GM21529 (cell line): Measurements from ENCODE around the gene AMBN.
A peak's percentile ranks its signal among the peaks of the same experiment; 100 is the strongest.
"Not testable (repeated sequence)": the region's sequence is repeated elsewhere in the genome, so short reads cannot be mapped to it uniquely, and the experiment has no call there.

Experiments used
- ATAC-seq: cut with Tn5 transposase; IDR thresholded peaks from one replicate; pipeline ENCODE4 v1.9.1; 2021; ENCODE audit not compliant: unreplicated experiment

AMBN gene

GRCh38 chr4:70607334-70607853 is 15.3 kb downstream of the AMBN start:
- no peak for ATAC-seq

GRCh38 chr4:70608324-70608723 is 16.3 kb downstream of the AMBN start:
- no peak for ATAC-seq

GRCh38 chr4:70613306-70614183 is 21.5 kb downstream of the AMBN start:
- peak; percentile 59 for ATAC-seq

- no peak for ATAC-seq
Observed at GRCh38 chr4:70614184-70614555, 22.1 kb downstream of the AMBN start.

- ATAC-seq, result no peak
Observed at GRCh38 chr4:70619288-70619687, 27.2 kb downstream of the AMBN start.

GRCh38 chr4:70619778-70620177 is 27.7 kb downstream of the AMBN start:
- no peak for ATAC-seq

GRCh38 chr4:70623323-70623722 is 31.3 kb downstream of the AMBN start:
- no peak for ATAC-seq

- ATAC-seq, result no peak
Observed at GRCh38 chr4:70624226-70624793, 32.3 kb downstream of the AMBN start.

- no peak for ATAC-seq
Observed at GRCh38 chr4:70627620-70628019, 35.6 kb downstream of the AMBN start.

- ATAC-seq, result no peak
Observed at GRCh38 chr4:70628444-70628843, 36.4 kb downstream of the AMBN start, which contains the start of gene ENAM. Gene ENAM (plus strand): TSS chr4:70628744. CDS start chr4:70629501, 757 bp downstream.

- ATAC-seq, result peak; percentile 64
Observed at GRCh38 chr4:70629469-70630090, 37.5 kb downstream of the AMBN start.

- no peak for ATAC-seq
Observed at GRCh38 chr4:70630162-70630561, 38.1 kb downstream of the AMBN start.

- ATAC-seq, result no peak
Observed at GRCh38 chr4:70632028-70632427, 40.0 kb downstream of the AMBN start.

- no peak for ATAC-seq
Observed at GRCh38 chr4:70634482-70634881, 42.4 kb downstream of the AMBN start.

- ATAC-seq, result no peak
Observed at GRCh38 chr4:70637239-70637913, 45.3 kb downstream of the AMBN start.

- ATAC-seq, result peak; percentile 61
Observed at GRCh38 chr4:70640192-70640591, 48.1 kb downstream of the AMBN start.

- ATAC-seq, result not testable (repeated sequence)
Observed at GRCh38 chr4:70650741-70651140, 58.7 kb downstream of the AMBN start.

GRCh38 chr4:70651864-70652506 is 59.9 kb downstream of the AMBN start:
- peak; percentile 56 for ATAC-seq

- ATAC-seq, result no peak
Observed at GRCh38 chr4:70654605-70655011, 62.6 kb downstream of the AMBN start.
